22Rv1 (cell line): ENCODE data around the gene DUSP14.
A peak's percentile ranks its signal among the peaks of the same experiment; 100 is the strongest.
"Not testable (repeated sequence)": the region's sequence is repeated elsewhere in the genome, so short reads cannot be mapped to it uniquely, and the experiment has no call there.

Source experiments
- H3K27ac ChIP-seq: fragments of 450-650 bp; 2 replicates; pipeline ENCODE4 v1.5.1; 2017
- ZFX ChIP-seq: fragments of 450-650 bp; IDR thresholded peaks from 2 replicates; pipeline ENCODE4 v1.6.1; 2017; ENCODE audit warnings: antibody characterized with exemption, borderline replicate concordance
- TF ChIP-seq, protein P1 (sequence below): fragments of 450-650 bp; IDR thresholded peaks from 2 replicates; pipeline ENCODE4 v1.5.1; 2017; ENCODE audit warnings: mild to moderate bottlenecking

Gene DUSP14, protein sequence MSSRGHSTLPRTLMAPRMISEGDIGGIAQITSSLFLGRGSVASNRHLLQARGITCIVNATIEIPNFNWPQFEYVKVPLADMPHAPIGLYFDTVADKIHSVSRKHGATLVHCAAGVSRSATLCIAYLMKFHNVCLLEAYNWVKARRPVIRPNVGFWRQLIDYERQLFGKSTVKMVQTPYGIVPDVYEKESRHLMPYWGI

DNA sequence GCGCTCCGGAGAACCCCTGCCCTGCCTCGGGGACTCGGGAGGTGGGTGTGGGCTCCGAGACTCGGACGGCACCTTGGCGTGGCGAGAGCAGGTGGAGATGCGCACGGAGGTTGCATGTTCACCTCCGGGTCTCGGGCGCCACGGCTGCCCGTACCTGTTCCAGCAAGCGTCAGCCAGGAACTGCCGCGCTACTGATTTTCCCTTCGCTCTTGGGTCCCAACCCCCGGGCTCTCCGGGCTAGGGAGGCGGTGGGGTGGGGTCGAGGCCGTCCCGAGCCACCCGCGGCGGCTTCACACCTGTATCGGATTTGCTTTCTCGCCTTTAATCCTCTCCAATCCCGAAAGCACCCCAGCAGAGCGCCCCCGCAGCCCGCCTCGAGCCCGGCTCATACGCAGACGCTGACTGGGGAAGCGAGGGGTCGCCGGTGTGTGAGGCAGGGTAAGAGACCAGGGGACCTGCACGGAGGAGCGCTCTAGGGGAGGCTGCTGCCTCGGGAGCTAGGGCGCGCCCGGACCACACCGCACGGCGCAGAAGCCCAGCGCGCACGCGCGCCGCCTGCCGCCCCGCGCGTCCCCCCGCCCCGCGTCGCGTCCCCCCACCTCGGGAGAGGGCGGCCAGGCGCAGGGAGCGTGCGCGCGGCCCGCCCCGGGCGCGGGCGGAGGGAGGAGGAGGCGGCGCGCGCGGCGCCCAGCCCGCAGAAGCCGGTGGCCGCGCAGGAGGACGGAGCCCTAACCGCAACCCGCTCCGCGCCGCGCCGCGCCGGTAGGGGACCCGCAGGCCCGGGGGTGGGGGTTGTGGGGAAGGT is at the start of gene DUSP14:
Gene DUSP14 (plus strand): TSS at position 695 of the 805 bp plus-strand sequence. CDS start 22,382 bp downstream, outside the sequence.
- H3K27ac ChIP-seq: peak within 1 kb of the TSS; percentile 94
- TF ChIP-seq, protein P1, sequence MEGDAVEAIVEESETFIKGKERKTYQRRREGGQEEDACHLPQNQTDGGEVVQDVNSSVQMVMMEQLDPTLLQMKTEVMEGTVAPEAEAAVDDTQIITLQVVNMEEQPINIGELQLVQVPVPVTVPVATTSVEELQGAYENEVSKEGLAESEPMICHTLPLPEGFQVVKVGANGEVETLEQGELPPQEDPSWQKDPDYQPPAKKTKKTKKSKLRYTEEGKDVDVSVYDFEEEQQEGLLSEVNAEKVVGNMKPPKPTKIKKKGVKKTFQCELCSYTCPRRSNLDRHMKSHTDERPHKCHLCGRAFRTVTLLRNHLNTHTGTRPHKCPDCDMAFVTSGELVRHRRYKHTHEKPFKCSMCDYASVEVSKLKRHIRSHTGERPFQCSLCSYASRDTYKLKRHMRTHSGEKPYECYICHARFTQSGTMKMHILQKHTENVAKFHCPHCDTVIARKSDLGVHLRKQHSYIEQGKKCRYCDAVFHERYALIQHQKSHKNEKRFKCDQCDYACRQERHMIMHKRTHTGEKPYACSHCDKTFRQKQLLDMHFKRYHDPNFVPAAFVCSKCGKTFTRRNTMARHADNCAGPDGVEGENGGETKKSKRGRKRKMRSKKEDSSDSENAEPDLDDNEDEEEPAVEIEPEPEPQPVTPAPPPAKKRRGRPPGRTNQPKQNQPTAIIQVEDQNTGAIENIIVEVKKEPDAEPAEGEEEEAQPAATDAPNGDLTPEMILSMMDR: no peak
- TF ChIP-seq ZFX: no peak

DNA sequence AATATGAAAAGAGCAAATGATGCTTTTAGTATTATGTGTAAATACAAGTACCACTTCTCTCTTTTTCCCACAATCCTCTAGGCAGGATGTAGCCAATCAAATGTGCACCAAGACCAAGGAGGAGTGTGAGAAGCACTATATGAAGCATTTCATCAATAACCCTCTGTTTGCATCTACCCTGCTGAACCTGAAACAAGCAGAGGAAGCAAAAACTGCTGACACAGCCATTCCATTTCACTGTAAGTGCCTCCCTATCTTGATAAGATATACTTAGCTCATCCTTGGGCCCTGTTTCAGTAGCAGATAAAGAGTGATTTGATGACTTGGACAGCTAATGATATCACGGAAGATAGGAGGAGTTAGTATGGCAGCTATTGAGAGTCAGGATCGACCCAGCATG is 49.3 kb upstream of the DUSP14 start:
- TF ChIP-seq, protein P1: no peak
- no peak for TF ChIP-seq ZFX
- no peak overlapping the region for H3K27ac ChIP-seq

DNA sequence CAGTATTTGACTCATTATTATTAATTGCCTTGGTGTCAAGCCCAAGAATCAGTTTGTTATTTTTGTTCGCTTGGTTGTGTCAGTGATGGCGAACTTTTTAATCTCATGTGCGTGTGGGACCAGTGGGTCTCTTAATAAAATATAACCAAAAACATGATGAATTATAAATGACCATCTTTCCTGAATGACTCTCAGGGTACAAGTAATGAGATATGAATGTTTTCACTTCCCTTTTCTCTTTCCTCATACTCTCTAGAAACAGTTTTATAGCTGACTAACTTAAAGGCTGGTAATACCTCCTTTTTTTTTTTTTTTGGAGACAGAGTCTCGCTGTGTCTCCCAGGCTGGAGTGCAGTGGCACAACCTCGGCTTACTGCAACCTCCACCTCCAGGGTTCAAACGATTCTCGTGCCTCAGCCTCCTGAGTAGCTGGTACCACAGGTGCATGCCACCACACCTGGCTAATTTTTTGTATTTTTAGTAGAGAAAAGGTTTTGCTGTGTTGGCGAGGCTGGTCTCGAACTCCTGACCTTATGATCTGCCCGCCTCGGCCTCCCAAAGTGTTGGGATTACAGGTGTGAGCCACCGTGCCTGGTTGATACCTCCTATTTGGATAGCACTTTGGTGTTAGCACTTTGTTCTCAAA is 48.2 kb upstream of the DUSP14 start:
- not testable (repeated sequence) for H3K27ac ChIP-seq

DNA sequence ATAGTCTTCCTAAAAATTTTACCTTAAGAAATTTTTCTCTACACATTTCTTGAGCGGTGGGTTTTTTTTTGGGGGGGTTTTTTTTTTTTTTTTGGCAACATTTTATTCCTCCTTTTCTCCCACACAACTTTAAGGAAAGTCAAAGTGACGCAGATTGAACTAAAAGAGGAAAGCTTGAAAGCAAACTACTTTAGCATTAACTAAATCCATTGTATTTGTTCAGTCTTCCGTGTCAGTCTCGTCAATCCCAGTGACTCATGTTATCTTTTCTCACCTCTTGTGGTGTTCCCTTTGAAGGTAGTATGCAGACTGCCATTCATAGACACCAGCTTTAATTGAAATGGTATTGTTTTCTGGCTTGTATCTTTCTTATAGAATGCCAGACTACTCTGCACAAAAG is 43.7 kb upstream of the DUSP14 start:
- 0 out of 2 replicates have a peak overlapping the region, but pooled peaks have one; percentile 7 for H3K27ac ChIP-seq
- TF ChIP-seq ZFX: no peak
- TF ChIP-seq, protein P1: no peak

DNA sequence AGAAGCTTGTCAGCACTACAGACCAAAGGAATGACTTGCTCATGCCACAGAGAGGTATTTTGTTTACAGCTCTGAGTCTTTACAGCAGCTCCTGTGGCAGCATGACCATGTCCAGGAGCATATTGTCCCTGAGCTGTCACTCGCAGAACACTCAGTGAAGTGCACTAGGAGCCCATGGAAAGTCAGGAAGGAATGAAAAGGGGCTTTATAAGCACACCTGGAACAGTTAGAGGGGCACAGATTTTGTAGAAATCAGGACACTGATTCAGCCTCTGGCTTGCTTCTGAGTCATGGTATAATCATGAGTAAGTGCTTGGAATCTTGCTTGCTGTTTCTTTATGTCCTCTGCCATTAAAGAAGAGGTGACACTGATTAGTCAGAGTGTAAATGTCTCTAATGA is 42.0 kb upstream of the DUSP14 start:
- no peak overlapping the region for H3K27ac ChIP-seq
- no peak for TF ChIP-seq ZFX
- TF ChIP-seq, protein P1: no peak

DNA sequence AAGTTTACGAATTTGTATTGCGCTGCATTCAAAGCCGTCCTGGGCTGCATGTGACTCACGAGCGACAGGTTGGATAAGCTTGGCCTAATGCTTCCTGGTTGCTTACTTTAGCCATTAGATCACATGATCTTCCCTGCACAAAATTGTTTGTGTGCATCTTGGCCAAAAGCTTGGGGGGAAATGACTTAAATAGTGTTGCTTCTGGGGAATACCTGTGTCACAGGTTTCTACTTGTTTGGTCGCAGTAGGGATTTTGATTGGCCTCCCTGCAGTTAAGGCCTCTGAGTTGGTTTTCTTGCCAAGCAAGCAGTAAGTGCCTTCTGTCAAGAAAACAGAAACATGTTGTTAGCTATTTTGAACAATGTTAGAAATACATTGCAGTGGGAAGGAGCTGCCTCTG is 39.6 kb upstream of the DUSP14 start:
- TF ChIP-seq ZFX: no peak
- TF ChIP-seq, protein P1: no peak
- H3K27ac ChIP-seq: peak overlapping the region; percentile 63

DNA sequence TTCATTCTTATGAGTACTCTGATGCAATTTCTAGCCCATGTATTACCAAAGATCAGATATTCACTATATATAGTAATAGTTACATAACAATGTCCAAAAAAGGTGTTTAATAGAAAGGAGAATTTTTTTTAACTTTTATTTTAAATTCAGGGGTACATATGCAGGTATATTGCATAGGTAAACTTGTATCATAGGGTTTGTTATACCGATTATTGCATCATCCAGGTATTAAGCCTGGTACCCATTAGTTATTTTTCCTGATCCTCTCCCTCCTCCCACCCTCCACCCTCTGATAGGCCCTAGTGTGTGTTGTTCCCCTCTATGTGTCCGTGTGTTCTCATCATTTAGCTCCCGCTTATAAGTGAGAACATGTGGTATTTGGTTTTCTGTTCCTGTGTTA is 31.9 kb upstream of the DUSP14 start:
- not testable (repeated sequence) for H3K27ac ChIP-seq

DNA sequence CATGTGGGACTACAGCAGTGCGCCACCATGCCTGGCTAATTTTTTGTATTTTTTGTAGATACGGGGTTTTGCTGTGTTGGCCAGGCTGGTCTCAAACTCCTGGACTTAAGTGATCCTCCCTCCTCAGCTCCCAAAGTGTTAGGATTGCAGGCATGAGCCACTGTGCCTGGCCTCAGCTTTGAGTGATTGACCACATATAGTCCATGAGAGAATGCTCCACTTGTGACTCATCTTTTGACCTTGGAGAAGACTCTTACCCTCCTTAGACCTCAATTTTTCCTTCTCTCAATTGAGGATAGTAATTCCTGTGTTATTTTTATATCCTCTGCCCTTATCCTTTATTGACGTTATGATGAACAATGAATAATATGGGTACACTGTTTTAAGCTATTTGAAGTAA is 30.9 kb upstream of the DUSP14 start:
- no peak for TF ChIP-seq ZFX
- TF ChIP-seq, protein P1: no peak
- no peak overlapping the region for H3K27ac ChIP-seq
